Measurements from ENCODE around the gene ZFY. TPM values are rescaled to one million over a fixed set of nuclear protein-coding genes. Genes with fewer than 3 reads are reported as not detected.
"Not testable (repeated sequence)": the region's sequence is repeated elsewhere in the genome, so short reads cannot be mapped to it uniquely, and the experiment has no call there.

Gene ZFY
- polyA plus RNA-seq, 1 of the 3 experiments (the other 2 are of a cell fraction) = not detected

DNA sequence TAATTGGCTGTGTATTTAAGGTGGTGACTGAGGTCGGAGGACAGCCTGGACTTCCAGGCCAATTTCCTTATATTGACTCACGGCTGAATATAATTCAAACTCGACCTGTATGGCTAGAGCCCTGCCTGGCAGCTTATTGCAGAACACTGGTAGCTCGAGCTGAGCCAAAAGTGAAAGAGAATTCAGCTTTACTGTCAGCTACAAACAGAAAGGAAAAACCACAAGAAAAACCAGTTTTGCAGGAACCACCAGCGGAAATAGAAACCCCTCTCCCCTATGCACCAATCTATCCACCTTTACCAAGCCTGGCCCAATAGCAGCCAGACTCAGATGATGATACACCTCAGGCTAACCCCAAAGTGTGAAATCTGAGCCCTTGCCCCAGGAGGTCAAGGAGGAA is 68.7 kb downstream of the ZFY start:
- Histone ChIP-seq H3K4me3 (ENCODE audit: low read depth in 2 of 2, low read length in 1 of 2) (no peak overlapping the region), H3K27ac (ENCODE audit: low read depth in 2 of 2, low read length in 1 of 2) (no peak overlapping the region), H3K9ac (no peak overlapping the region), H3K79me2 (ENCODE audit: insufficient read depth) (no peaks in the 10 kb centered on the region), H3K9me3 (no peaks in the 10 kb centered on the region), H3K27me3 (ENCODE audit: insufficient read depth) (no peaks in the 10 kb centered on the region), H3K36me3 (replicated peaks in 1 of 2; ENCODE audit: control insufficient read depth in 1 of 2, insufficient read depth in 2 of 2, low read length in 1 of 2) (no peaks in the 10 kb centered on the region), H3K9me2 (no peaks in the 10 kb centered on the region), H2AFZ (ENCODE audit: low read depth) (no peak overlapping the region), H3F3A (replicated peaks; ENCODE audit: insufficient read depth) (no peaks in the 10 kb centered on the region), H3K4me1 (ENCODE audit: control insufficient read depth in 1 of 2, insufficient read depth in 2 of 2, low read depth in 1 of 2, low read length in 1 of 2) (no peaks in the 10 kb centered on the region), H3K4me2 (no peak overlapping the region), H4K20me1 (ENCODE audit: insufficient read depth) (no peaks in the 10 kb centered on the region)
- ChIA-PET CTCF (no interaction called here), POLR2A (no interaction called here)
- WGBS (ENCODE audit: low lambda C conversion rate) = no CpG with 5 or more reads among the region's 5 CpGs
- DNase-seq = no peak
- no peak for TF ChIP-seq RFX5 (IDR thresholded peaks at IDR 0.05; ENCODE audit: low read length)
- no peak for TF ChIP-seq NFIC (IDR thresholded peaks at IDR 0.05; ENCODE audit: borderline replicate concordance)
- TF ChIP-seq, protein P1, sequence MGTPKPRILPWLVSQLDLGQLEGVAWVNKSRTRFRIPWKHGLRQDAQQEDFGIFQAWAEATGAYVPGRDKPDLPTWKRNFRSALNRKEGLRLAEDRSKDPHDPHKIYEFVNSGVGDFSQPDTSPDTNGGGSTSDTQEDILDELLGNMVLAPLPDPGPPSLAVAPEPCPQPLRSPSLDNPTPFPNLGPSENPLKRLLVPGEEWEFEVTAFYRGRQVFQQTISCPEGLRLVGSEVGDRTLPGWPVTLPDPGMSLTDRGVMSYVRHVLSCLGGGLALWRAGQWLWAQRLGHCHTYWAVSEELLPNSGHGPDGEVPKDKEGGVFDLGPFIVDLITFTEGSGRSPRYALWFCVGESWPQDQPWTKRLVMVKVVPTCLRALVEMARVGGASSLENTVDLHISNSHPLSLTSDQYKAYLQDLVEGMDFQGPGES (IDR thresholded peaks at IDR 0.05; ENCODE audit: low read depth, low read length) = no peak
- TF ChIP-seq JUND (IDR thresholded peaks at IDR 0.05) = no peak
- TF ChIP-seq SMC3 (IDR thresholded peaks at IDR 0.05; ENCODE audit: low read depth, low read length) = no peak
- TF ChIP-seq, protein P2, sequence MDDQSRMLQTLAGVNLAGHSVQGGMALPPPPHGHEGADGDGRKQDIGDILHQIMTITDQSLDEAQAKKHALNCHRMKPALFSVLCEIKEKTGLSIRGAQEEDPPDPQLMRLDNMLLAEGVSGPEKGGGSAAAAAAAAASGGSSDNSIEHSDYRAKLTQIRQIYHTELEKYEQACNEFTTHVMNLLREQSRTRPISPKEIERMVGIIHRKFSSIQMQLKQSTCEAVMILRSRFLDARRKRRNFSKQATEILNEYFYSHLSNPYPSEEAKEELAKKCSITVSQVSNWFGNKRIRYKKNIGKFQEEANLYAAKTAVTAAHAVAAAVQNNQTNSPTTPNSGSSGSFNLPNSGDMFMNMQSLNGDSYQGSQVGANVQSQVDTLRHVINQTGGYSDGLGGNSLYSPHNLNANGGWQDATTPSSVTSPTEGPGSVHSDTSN (IDR thresholded peaks at IDR 0.05) = no peak
- TF ChIP-seq MXI1 (IDR thresholded peaks at IDR 0.05; ENCODE audit: low read depth, low read length) = no peak
- TF ChIP-seq EZH2phosphoT487 (IDR thresholded peaks at IDR 0.05; ENCODE audit: borderline replicate concordance, low read depth) = no peak
- no peak for TF ChIP-seq TEAD4 (IDR thresholded peaks at IDR 0.05; ENCODE audit: borderline replicate concordance, insufficient read depth)
- no peak for TF ChIP-seq SIN3A (IDR thresholded peaks at IDR 0.05; ENCODE audit: borderline replicate concordance, low read depth, low read length)
- TF ChIP-seq, protein P3, sequence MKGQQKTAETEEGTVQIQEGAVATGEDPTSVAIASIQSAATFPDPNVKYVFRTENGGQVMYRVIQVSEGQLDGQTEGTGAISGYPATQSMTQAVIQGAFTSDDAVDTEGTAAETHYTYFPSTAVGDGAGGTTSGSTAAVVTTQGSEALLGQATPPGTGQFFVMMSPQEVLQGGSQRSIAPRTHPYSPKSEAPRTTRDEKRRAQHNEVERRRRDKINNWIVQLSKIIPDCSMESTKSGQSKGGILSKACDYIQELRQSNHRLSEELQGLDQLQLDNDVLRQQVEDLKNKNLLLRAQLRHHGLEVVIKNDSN (IDR thresholded peaks at IDR 0.05; ENCODE audit: borderline replicate concordance, low read depth) = no peak
- TF ChIP-seq, protein P4, sequence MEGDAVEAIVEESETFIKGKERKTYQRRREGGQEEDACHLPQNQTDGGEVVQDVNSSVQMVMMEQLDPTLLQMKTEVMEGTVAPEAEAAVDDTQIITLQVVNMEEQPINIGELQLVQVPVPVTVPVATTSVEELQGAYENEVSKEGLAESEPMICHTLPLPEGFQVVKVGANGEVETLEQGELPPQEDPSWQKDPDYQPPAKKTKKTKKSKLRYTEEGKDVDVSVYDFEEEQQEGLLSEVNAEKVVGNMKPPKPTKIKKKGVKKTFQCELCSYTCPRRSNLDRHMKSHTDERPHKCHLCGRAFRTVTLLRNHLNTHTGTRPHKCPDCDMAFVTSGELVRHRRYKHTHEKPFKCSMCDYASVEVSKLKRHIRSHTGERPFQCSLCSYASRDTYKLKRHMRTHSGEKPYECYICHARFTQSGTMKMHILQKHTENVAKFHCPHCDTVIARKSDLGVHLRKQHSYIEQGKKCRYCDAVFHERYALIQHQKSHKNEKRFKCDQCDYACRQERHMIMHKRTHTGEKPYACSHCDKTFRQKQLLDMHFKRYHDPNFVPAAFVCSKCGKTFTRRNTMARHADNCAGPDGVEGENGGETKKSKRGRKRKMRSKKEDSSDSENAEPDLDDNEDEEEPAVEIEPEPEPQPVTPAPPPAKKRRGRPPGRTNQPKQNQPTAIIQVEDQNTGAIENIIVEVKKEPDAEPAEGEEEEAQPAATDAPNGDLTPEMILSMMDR (IDR thresholded peaks at IDR 0.05) = no peak
- no peak for TF ChIP-seq FOSL2 (IDR thresholded peaks at IDR 0.05; ENCODE audit: borderline replicate concordance, low read depth)
- TF ChIP-seq RCOR1 (IDR thresholded peaks at IDR 0.05; ENCODE audit: low read length) = no peak
- no peak for TF ChIP-seq ELF1 (IDR thresholded peaks at IDR 0.05)
- TF ChIP-seq, protein P5, sequence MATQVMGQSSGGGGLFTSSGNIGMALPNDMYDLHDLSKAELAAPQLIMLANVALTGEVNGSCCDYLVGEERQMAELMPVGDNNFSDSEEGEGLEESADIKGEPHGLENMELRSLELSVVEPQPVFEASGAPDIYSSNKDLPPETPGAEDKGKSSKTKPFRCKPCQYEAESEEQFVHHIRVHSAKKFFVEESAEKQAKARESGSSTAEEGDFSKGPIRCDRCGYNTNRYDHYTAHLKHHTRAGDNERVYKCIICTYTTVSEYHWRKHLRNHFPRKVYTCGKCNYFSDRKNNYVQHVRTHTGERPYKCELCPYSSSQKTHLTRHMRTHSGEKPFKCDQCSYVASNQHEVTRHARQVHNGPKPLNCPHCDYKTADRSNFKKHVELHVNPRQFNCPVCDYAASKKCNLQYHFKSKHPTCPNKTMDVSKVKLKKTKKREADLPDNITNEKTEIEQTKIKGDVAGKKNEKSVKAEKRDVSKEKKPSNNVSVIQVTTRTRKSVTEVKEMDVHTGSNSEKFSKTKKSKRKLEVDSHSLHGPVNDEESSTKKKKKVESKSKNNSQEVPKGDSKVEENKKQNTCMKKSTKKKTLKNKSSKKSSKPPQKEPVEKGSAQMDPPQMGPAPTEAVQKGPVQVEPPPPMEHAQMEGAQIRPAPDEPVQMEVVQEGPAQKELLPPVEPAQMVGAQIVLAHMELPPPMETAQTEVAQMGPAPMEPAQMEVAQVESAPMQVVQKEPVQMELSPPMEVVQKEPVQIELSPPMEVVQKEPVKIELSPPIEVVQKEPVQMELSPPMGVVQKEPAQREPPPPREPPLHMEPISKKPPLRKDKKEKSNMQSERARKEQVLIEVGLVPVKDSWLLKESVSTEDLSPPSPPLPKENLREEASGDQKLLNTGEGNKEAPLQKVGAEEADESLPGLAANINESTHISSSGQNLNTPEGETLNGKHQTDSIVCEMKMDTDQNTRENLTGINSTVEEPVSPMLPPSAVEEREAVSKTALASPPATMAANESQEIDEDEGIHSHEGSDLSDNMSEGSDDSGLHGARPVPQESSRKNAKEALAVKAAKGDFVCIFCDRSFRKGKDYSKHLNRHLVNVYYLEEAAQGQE (IDR thresholded peaks at IDR 0.05; ENCODE audit: low read depth, low read length) = no peak
- no peak for TF ChIP-seq MEF2A (IDR thresholded peaks at IDR 0.05; ENCODE audit: borderline replicate concordance, low read depth)
- no peak for TF ChIP-seq POLR2AphosphoS5 (IDR thresholded peaks at IDR 0.05; ENCODE audit: low read depth, low read length)

DNA sequence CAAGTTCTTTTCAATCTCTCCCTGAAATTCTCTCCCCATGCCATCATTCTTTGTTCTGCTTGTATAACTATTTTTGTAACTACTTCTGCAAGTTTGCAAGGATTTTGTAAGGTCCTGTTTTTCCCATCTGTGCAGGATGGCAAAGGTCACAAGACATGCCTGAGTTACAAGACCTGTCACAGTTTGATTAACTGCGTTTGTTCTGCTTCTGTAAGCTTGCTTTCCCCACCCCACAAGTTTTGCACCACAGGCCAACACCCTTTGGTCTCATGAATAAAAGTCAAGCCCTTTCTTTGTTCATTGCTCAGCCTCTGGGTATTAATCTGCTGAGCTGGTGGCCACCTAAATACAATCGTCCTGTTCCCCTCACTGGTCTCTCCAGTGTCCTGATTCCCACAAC is 70.8 kb downstream of the ZFY start:
- H3K4me2 ChIP-seq; POLR2A ChIA-PET; H2AFZ ChIP-seq (ENCODE audit: low read depth); H3K4me1 ChIP-seq (ENCODE audit: control insufficient read depth in 1 of 2, insufficient read depth in 2 of 2, low read depth in 1 of 2, low read length in 1 of 2); H3K27me3 ChIP-seq (ENCODE audit: insufficient read depth); H3K79me2 ChIP-seq (ENCODE audit: insufficient read depth); H3F3A ChIP-seq (replicated peaks; ENCODE audit: insufficient read depth); H3K27ac ChIP-seq (ENCODE audit: low read depth in 2 of 2, low read length in 1 of 2); DNase-seq; H3K9me2 ChIP-seq; H4K20me1 ChIP-seq (ENCODE audit: insufficient read depth); H3K9ac ChIP-seq; CTCF ChIA-PET; H3K36me3 ChIP-seq (replicated peaks in 1 of 2; ENCODE audit: control insufficient read depth in 1 of 2, insufficient read depth in 2 of 2, low read length in 1 of 2); H3K4me3 ChIP-seq (ENCODE audit: low read depth in 2 of 2, low read length in 1 of 2); H3K9me3 ChIP-seq: not testable (repeated sequence)
- WGBS (ENCODE audit: low lambda C conversion rate) = no CpG with 5 or more reads among the region's 2 CpGs

All from SK-N-SH (cell line).